DOHH2 (cell line): ENCODE measurements around the gene CCDC88B.

ENCODE experiments used
- H3F3A ChIP-seq: fragments of 200-600 bp; sonication (generic), shearing (Covaris generic); 2 replicates; pipeline ENCODE4 v1.6.0; 2016; ENCODE audit warnings: antibody characterized with exemption, mild to moderate bottlenecking; ENCODE audit not compliant: control insufficient read depth, insufficient read depth
- H3K27ac ChIP-seq: fragments of 200-600 bp; sonication (generic); 2 replicates; pipeline ENCODE4 v1.5.1; 2014; ENCODE audit warnings: low read depth, mild to moderate bottlenecking, low read length, moderate library complexity
- H3K27me3 ChIP-seq: fragments of 200-600 bp; sonication (generic); 2 replicates; pipeline ENCODE4 v1.6.1; 2014; ENCODE audit warnings: mild to moderate bottlenecking, low read length, mixed read lengths; ENCODE audit not compliant: control insufficient read depth
- H3K36me3 ChIP-seq: fragments of 200-600 bp; sonication (generic); 2 replicates; pipeline ENCODE4 v1.6.1; 2014; ENCODE audit warnings: mild to moderate bottlenecking, low read length, moderate library complexity, mixed read lengths; ENCODE audit not compliant: control insufficient read depth
- H3K4me1 ChIP-seq: fragments of 200-600 bp; sonication (generic); 2 replicates; pipeline ENCODE4 v1.6.1; 2014; ENCODE audit warnings: mild to moderate bottlenecking, low read length, mixed read lengths; ENCODE audit not compliant: control insufficient read depth
- H3K4me2 ChIP-seq: fragments of 200-600 bp; sonication (generic); 2 replicates; pipeline ENCODE4 v1.6.0; 2014; ENCODE audit warnings: mild to moderate bottlenecking, low read length, moderate library complexity
- H3K4me3 ChIP-seq: fragments of 200-600 bp; sonication (generic); 2 replicates; pipeline ENCODE4 v1.5.1; 2014; ENCODE audit warnings: mild to moderate bottlenecking, low read length, mixed read lengths
- H3K79me2 ChIP-seq: fragments of 200-600 bp; sonication (generic); 2 replicates; pipeline ENCODE4 v1.6.1; 2014; ENCODE audit warnings: mild to moderate bottlenecking, low read length, mixed read lengths; ENCODE audit not compliant: control insufficient read depth
- H3K9me2 ChIP-seq: fragments of 200-600 bp; sonication (generic); replicated peaks from 2 replicates; pipeline ENCODE4 v1.6.1; 2014; ENCODE audit warnings: mild to moderate bottlenecking, low read length, mixed read lengths; ENCODE audit not compliant: control insufficient read depth
- H3K9me3 ChIP-seq: fragments of 200-600 bp; sonication (generic); 2 replicates; pipeline ENCODE4 v1.6.1; 2014; ENCODE audit warnings: antibody characterized with exemption, low read length, mixed read lengths; ENCODE audit not compliant: control insufficient read depth, insufficient read depth
- H4K20me1 ChIP-seq: fragments of 200-600 bp; sonication (generic); 2 replicates; pipeline ENCODE4 v1.6.0; 2014; ENCODE audit warnings: low read depth, mild to moderate bottlenecking, antibody characterized with exemption, low read length, moderate library complexity; ENCODE audit not compliant: control insufficient read depth, insufficient read depth
- CTCF ChIP-seq: fragments of 200-600 bp; sonication (generic); IDR thresholded peaks from one replicate; pipeline ENCODE4 v1.5.1; 2014; ENCODE audit warnings: antibody characterized with exemption, mild to moderate bottlenecking, low read depth, low read length; ENCODE audit not compliant: poor library complexity, severe bottlenecking
- EZH2phosphoT487 ChIP-seq: fragments of 200-600 bp; sonication (generic); IDR thresholded peaks from 2 replicates; pipeline ENCODE4 v1.6.1; 2017; ENCODE audit warnings: borderline replicate concordance, mild to moderate bottlenecking, antibody characterized with exemption, low read length, moderate library complexity, mixed read lengths

Gene CCDC88B

GRCh38 chr11:64378335-64378880 is 38.4 kb downstream of the CCDC88B start:
- no peaks in the 10 kb centered on the region for H4K20me1 ChIP-seq
- H3K27me3 ChIP-seq, result no peaks in the 10 kb centered on the region
- TF ChIP-seq EZH2phosphoT487 (no peak), CTCF (no peak)
- no peaks in the 10 kb centered on the region for H3K79me2 ChIP-seq
- H3K9me3 ChIP-seq, result no peaks in the 10 kb centered on the region
- no peak overlapping the region for H3K4me2 ChIP-seq
- no peaks in the 10 kb centered on the region for H3K36me3 ChIP-seq
- H3K4me3 ChIP-seq, result no peak overlapping the region
- no peaks in the 10 kb centered on the region for H3K9me2 ChIP-seq
- H3F3A ChIP-seq, result peaks cover 3% of the 10 kb centered on the region; the same call in 1 of the 2 replicates
- H3K4me1 ChIP-seq, result peaks cover 5% of the 10 kb centered on the region
- no peak overlapping the region for H3K27ac ChIP-seq

GRCh38 chr11:64379160-64379559 is 39.2 kb downstream of the CCDC88B start:
- no peaks in the 10 kb centered on the region for H3K9me2 ChIP-seq
- H3K79me2 ChIP-seq, result no peaks in the 10 kb centered on the region
- H3K4me1 ChIP-seq, result no peaks in the 10 kb centered on the region
- H3K27me3 ChIP-seq, result no peaks in the 10 kb centered on the region
- no peaks in the 10 kb centered on the region for H3K36me3 ChIP-seq
- no peaks in the 10 kb centered on the region for H3K9me3 ChIP-seq
- H3K4me2 ChIP-seq, result no peak overlapping the region
- H3K27ac ChIP-seq, result no peak overlapping the region
- no peak overlapping the region for H3K4me3 ChIP-seq
- no peaks in the 10 kb centered on the region for H3F3A ChIP-seq
- no peaks in the 10 kb centered on the region for H4K20me1 ChIP-seq
- TF ChIP-seq CTCF, result no peak
- TF ChIP-seq EZH2phosphoT487, result no peak

- Histone ChIP-seq H3K4me1 (peaks cover 3% of the 10 kb centered on the region), H3K4me3 (no peak overlapping the region)
- TF ChIP-seq CTCF (no peak), EZH2phosphoT487 (no peak)
Observed at GRCh38 chr11:64379817-64380709, 40.1 kb downstream of the CCDC88B start.

More at GRCh38 chr11:64379817-64380709, 40.1 kb downstream of the CCDC88B start:
- Histone ChIP-seq H3K9me3 (no peaks in the 10 kb centered on the region), H3K79me2 (no peaks in the 10 kb centered on the region), H3F3A (no peaks in the 10 kb centered on the region), H3K36me3 (no peaks in the 10 kb centered on the region), H3K9me2 (no peaks in the 10 kb centered on the region), H3K27me3 (no peaks in the 10 kb centered on the region), H4K20me1 (no peaks in the 10 kb centered on the region), H3K27ac (no peak overlapping the region), H3K4me2 (no peak overlapping the region)
